ENCODE data around the gene PPM1F.

PPM1F gene

GRCh38 chr22:21968452-21969129, 15.9 kb upstream of the PPM1F start:
- H3K27ac ChIP-seq (ENCODE audit: low read length), result no peak overlapping the region
- no peaks in the 10 kb centered on the region for H3K4me1 ChIP-seq (ENCODE audit: low read length)
- H4K20me1 ChIP-seq (ENCODE audit: insufficient read depth, low read length), result no peaks in the 10 kb centered on the region
- no peaks in the 10 kb centered on the region for H3K9me3 ChIP-seq (ENCODE audit: insufficient read depth, low read length)
- no peaks in the 10 kb centered on the region for H3K79me2 ChIP-seq (ENCODE audit: low read length)
- no peak overlapping the region for H3K9ac ChIP-seq (ENCODE audit: low read length)
- TF ChIP-seq EZH2phosphoT487 (IDR thresholded peaks at IDR 0.05; ENCODE audit: low read depth) (no peak), CTCF (IDR thresholded peaks at IDR 0.05; ENCODE audit: low read depth, low read length) (no peak)
- H2AFZ ChIP-seq (ENCODE audit: low read depth, low read length), result no peak overlapping the region
- no peaks in the 10 kb centered on the region for H3K27me3 ChIP-seq (ENCODE audit: low read depth, low read length)
- H3K4me3 ChIP-seq (ENCODE audit: low read length), result no peak overlapping the region
- H3K4me2 ChIP-seq (ENCODE audit: low read length), result no peak overlapping the region
- H3K36me3 ChIP-seq (replicated peaks; ENCODE audit: low read depth, low read length), result peaks cover 60% of the 10 kb centered on the region

- Histone ChIP-seq H4K20me1 (ENCODE audit: insufficient read depth, low read length) (no peaks in the 10 kb centered on the region), H3K27me3 (ENCODE audit: low read depth, low read length) (no peaks in the 10 kb centered on the region), H2AFZ (ENCODE audit: low read depth, low read length) (no peak overlapping the region), H3K36me3 (replicated peaks; ENCODE audit: low read depth, low read length) (peaks cover 64% of the 10 kb centered on the region), H3K79me2 (ENCODE audit: low read length) (no peaks in the 10 kb centered on the region), H3K4me2 (ENCODE audit: low read length) (no peak overlapping the region), H3K9ac (ENCODE audit: low read length) (no peak overlapping the region), H3K27ac (ENCODE audit: low read length) (no peak overlapping the region), H3K9me3 (ENCODE audit: insufficient read depth, low read length) (no peaks in the 10 kb centered on the region), H3K4me3 (ENCODE audit: low read length) (no peak overlapping the region), H3K4me1 (ENCODE audit: low read length) (no peaks in the 10 kb centered on the region)
- TF ChIP-seq EZH2phosphoT487 (IDR thresholded peaks at IDR 0.05; ENCODE audit: low read depth) (no peak), CTCF (IDR thresholded peaks at IDR 0.05; ENCODE audit: low read depth, low read length) (no peak)
These were observed 15.1 kb upstream of the PPM1F start for GRCh38 chr22:21967693-21968271.

GRCh38 chr22:21966643-21967516, 14.2 kb upstream of the PPM1F start:
- Histone ChIP-seq H4K20me1 (ENCODE audit: insufficient read depth, low read length) (no peaks in the 10 kb centered on the region), H3K27ac (ENCODE audit: low read length) (no peak overlapping the region), H3K4me1 (ENCODE audit: low read length) (no peaks in the 10 kb centered on the region), H3K79me2 (ENCODE audit: low read length) (no peaks in the 10 kb centered on the region), H3K36me3 (replicated peaks; ENCODE audit: low read depth, low read length) (peaks cover 67% of the 10 kb centered on the region), H3K4me2 (ENCODE audit: low read length) (no peak overlapping the region), H3K9me3 (ENCODE audit: insufficient read depth, low read length) (no peaks in the 10 kb centered on the region), H3K4me3 (ENCODE audit: low read length) (no peak overlapping the region), H3K27me3 (ENCODE audit: low read depth, low read length) (no peaks in the 10 kb centered on the region), H3K9ac (ENCODE audit: low read length) (no peak overlapping the region), H2AFZ (ENCODE audit: low read depth, low read length) (no peak overlapping the region)
- TF ChIP-seq EZH2phosphoT487 (IDR thresholded peaks at IDR 0.05; ENCODE audit: low read depth) (no peak), CTCF (IDR thresholded peaks at IDR 0.05; ENCODE audit: low read depth, low read length) (no peak)

DNA sequence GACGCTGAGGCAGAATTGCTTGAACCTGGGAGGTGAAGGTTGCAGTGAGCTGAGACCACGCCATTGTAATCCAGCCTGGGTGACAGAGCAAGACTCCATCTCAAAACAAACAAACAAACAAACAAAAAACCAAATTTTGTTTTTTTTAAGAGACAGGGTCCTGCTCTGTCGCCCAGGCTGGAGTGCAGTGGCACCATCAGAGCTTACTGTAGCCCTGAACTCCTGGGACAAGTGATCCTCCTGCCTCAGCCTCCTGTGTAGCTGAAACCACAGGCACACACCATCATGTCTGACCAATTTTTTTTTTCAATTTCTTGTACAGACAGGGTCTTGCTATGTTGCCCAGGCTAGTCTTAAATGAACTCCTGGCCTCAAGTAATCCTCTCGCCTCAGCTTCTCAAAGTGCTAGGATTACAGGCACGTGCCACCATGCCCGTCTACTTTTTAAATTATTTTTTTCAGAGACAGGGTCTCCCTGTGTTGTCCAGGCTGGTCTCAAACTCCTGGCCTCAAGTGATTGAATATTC, 13.2 kb upstream of the PPM1F start:
- H2AFZ ChIP-seq (ENCODE audit: low read depth, low read length), result no peak overlapping the region
- peaks cover 64% of the 10 kb centered on the region for H3K36me3 ChIP-seq (replicated peaks; ENCODE audit: low read depth, low read length)
- H3K4me3 ChIP-seq (ENCODE audit: low read length), result no peak overlapping the region
- no peaks in the 10 kb centered on the region for H3K9me3 ChIP-seq (ENCODE audit: insufficient read depth, low read length)
- H4K20me1 ChIP-seq (ENCODE audit: insufficient read depth, low read length), result no peaks in the 10 kb centered on the region
- no peak overlapping the region for H3K4me2 ChIP-seq (ENCODE audit: low read length)
- H3K27ac ChIP-seq (ENCODE audit: low read length), result no peak overlapping the region
- no peaks in the 10 kb centered on the region for H3K79me2 ChIP-seq (ENCODE audit: low read length)
- no peaks in the 10 kb centered on the region for H3K4me1 ChIP-seq (ENCODE audit: low read length)
- no peak overlapping the region for H3K9ac ChIP-seq (ENCODE audit: low read length)
- no peaks in the 10 kb centered on the region for H3K27me3 ChIP-seq (ENCODE audit: low read depth, low read length)
- TF ChIP-seq EZH2phosphoT487 (IDR thresholded peaks at IDR 0.05; ENCODE audit: low read depth), result no peak
- no peak for TF ChIP-seq CTCF (IDR thresholded peaks at IDR 0.05; ENCODE audit: low read depth, low read length)

All from OCI-LY3 (cell line).